GM12873 (cell line): ENCODE measurements around the gene CAMSAP3.

Experiments
- CTCF ChIP-seq: IDR thresholded peaks from 2 replicates; pipeline ENCODE4 v1.5.1; 2012; ENCODE audit warnings: low read depth, mild to moderate bottlenecking, moderate library complexity, low read length, control low read depth; ENCODE audit not compliant: insufficient read depth; ENCODE audit errors: missing control alignments

Gene CAMSAP3

DNA sequence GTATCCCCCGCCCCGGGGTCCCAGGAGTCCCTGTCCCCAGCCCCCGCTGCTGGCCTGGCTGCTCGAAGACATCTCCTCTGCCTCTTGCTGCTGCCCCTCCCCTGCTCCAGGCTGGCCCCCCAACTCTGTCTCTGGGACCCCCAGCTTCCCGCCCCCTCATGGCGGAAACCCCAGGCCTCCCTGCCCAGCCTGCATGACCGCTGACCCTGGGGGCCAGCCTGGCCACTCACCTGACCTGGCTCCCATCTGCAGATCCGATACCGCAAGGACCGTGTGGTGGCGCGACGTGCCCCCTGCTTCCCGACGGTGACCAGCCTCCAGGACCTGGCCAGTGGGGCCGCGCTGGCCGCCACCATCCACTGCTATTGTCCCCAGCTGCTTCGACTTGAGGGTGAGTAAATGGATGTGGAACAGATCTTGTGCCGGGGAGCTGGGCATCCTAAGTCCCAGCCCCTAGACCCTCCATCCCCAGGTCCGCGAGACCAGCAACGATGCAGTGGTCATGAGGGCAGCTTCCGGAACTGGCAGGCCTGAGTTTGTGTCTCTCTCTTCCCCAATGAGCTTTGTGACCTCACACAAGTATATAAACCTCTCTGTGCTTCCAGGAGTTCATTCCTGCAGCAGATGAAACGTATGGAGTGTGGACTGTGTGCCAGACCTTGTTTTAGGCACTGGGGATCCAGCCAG is 12.4 kb downstream of the CAMSAP3 start:
- TF ChIP-seq CTCF, result no peak

DNA sequence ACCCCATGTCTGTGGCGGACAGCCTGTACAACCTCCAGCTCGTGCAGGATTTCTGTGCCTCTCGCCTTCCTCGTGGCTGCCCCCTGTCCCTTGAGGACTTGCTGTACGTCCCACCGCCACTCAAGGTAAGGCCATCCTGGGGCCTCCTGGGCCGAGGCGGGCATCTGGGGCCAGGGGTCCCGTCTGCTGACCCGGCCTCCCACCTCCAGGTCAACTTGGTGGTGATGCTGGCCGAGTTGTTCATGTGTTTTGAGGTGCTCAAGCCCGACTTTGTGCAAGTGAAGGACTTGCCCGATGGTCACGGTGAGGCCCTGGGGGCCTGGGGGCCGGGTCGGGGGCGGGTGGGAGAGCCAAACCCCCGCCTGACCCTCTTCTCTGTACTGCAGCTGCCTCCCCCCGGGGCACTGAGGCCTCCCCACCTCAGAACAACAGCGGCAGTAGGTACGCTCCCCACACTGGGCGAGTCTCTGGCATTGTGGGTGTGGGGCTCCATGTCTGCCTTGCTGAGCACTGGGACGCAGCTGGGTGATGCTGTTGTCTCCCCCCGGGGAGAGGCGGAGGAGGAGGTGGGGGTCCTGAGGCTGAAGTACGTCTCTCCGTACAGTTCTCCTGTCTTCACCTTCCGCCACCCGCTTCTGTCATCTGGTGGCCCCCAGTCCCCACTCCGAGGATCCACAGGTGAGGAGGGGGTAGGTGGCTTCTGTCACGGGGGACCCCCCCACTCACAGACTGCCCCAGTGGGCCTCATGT is 15.0 kb downstream of the CAMSAP3 start:
- TF ChIP-seq CTCF, result no peak

- TF ChIP-seq CTCF, result no peak
Observed at GRCh38 chr19:7611541-7612279, 16.0 kb downstream of the CAMSAP3 start.

DNA sequence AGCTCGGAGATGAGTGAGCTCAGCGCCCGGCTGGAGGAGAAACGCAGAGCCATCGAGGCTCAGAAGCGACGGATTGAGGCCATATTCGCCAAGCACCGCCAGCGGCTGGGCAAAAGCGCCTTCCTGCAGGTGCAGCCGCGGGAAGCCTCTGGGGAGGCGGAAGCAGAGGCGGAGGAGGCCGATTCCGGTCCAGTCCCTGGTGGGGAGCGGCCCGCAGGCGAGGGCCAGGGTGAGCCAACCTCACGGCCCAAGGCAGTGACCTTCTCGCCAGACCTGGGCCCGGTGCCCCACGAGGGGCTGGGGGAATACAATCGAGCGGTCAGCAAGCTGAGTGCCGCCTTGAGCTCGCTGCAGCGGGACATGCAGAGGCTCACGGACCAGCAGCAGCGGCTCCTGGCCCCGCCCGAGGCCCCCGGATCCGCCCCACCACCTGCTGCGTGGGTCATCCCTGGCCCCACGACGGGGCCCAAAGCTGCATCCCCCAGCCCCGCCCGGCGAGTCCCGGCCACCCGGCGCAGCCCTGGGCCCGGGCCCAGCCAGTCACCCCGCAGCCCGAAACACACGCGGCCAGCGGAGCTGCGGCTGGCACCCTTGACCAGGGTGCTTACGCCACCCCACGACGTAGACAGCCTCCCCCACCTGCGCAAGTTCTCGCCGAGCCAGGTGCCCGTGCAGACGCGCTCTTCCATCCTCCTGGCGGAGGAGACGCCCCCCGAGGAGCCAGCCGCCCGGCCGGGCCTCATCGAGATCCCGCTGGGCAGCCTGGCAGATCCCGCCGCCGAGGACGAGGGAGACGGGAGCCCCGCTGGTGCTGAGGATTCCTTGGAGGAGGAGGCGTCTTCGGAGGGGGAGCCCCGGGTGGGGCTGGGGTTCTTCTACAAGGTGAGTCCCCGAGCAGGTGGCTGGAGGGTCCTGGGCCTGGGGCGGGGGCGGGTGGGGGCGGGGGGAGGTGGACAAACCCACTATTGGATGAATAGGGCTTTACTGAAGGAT is 16.9 kb downstream of the CAMSAP3 start:
- TF ChIP-seq CTCF, result no peak

GRCh38 chr19:7614859-7615741 is 19.4 kb downstream of the CAMSAP3 start:
- TF ChIP-seq CTCF, result no peak

DNA sequence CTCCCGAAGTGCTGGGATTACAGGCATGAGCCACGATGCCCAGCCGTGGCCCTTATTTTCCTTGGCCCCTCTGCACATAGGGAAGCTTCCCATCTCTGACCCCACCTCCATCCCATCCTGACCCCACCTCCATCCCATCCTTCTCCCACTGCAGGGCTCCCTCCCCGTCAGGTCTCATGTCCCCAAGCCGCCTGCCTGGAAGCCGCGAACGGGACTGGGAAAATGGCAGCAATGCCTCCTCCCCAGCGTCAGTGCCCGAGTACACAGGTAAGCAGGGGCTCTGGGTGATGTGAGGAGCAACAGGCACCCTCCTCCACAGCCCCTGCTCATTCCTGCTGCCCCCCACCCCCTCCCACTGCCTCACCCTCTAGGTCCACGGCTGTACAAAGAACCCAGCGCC is 21.5 kb downstream of the CAMSAP3 start:
- TF ChIP-seq CTCF, result no peak
